Measurements from ENCODE around the gene TBC1D14. TPM values are rescaled to one million over a fixed set of nuclear protein-coding genes. Genes with fewer than 3 reads are reported as not detected.

Gene TBC1D14
- polyA plus RNA-seq, 1 of the 3 experiments (the other 2 are of a cell fraction) = 39.5 TPM

GRCh38 chr4:6999172-7000086 lies 89.8 kb downstream of the TBC1D14 start:
- no peaks in the 10 kb centered on the region for H4K20me1 ChIP-seq (ENCODE audit: insufficient read depth)
- H3K4me3 ChIP-seq (ENCODE audit: low read depth in 2 of 2, low read length in 1 of 2) = no peak overlapping the region
- H3K79me2 ChIP-seq (ENCODE audit: insufficient read depth) = peaks cover 6% of the 10 kb centered on the region; the same call in 1 of the 2 replicates
- TF ChIP-seq TCF12 (IDR thresholded peaks at IDR 0.05) (no peak), POLR2AphosphoS5 (IDR thresholded peaks at IDR 0.05; ENCODE audit: low read depth, low read length) (no peak), MEF2A (IDR thresholded peaks at IDR 0.05; ENCODE audit: borderline replicate concordance, low read depth) (no peak), TAF1 (IDR thresholded peaks at IDR 0.05; ENCODE audit: borderline replicate concordance, low read depth, low read length) (no peak), RXRA (IDR thresholded peaks at IDR 0.05; ENCODE audit: borderline replicate concordance, low read depth) (no peak), GABPA (IDR thresholded peaks at IDR 0.05; ENCODE audit: low read depth) (no peak), JUND (IDR thresholded peaks at IDR 0.05) (no peak)
- H3K9me2 ChIP-seq = no peaks in the 10 kb centered on the region
- H2AFZ ChIP-seq (ENCODE audit: low read depth) = no peak overlapping the region
- no peak overlapping the region for H3K27ac ChIP-seq (ENCODE audit: low read depth in 2 of 2, low read length in 1 of 2)
- H3F3A ChIP-seq (replicated peaks; ENCODE audit: insufficient read depth) = no peaks in the 10 kb centered on the region
- no peaks in the 10 kb centered on the region for H3K4me1 ChIP-seq (ENCODE audit: control insufficient read depth in 1 of 2, insufficient read depth in 2 of 2, low read depth in 1 of 2, low read length in 1 of 2)
- H3K9me3 ChIP-seq = no peaks in the 10 kb centered on the region
- WGBS (ENCODE audit: low lambda C conversion rate) = 96% methylated on average over 11 of the region's 14 CpGs
- POLR2A ChIA-PET = no interaction called here
- DNase-seq = no peak
- no peak overlapping the region for H3K9ac ChIP-seq
- H3K27me3 ChIP-seq (ENCODE audit: insufficient read depth) = no peaks in the 10 kb centered on the region
- peaks cover 9 to 65% of the 10 kb centered on the region in 2 experiments for H3K36me3 ChIP-seq (replicated peaks in 1 of 2; ENCODE audit: control insufficient read depth in 1 of 2, insufficient read depth in 2 of 2, low read length in 1 of 2)
- no peak overlapping the region for H3K4me2 ChIP-seq
- CTCF ChIA-PET = interaction anchor here (1.5 to 2.1 kb wide), 2 partner anchors 9 to 25 kb away, joined by 3 to 5 read pairs; no protein-coding TSS in a partner anchor

- DNase-seq = no peak
- ChIA-PET CTCF (no interaction called here), POLR2A (no interaction called here)
- no peak overlapping the region for H3K9ac ChIP-seq
- no peaks in the 10 kb centered on the region for H3K9me3 ChIP-seq
- H3K36me3 ChIP-seq (replicated peaks in 1 of 2; ENCODE audit: control insufficient read depth in 1 of 2, insufficient read depth in 2 of 2, low read length in 1 of 2) = peaks cover 10 to 61% of the 10 kb centered on the region in 2 experiments
- H4K20me1 ChIP-seq (ENCODE audit: insufficient read depth) = no peaks in the 10 kb centered on the region
- H3K4me1 ChIP-seq (ENCODE audit: control insufficient read depth in 1 of 2, insufficient read depth in 2 of 2, low read depth in 1 of 2, low read length in 1 of 2) = no peaks in the 10 kb centered on the region
- H3K9me2 ChIP-seq = no peaks in the 10 kb centered on the region
- H2AFZ ChIP-seq (ENCODE audit: low read depth) = no peak overlapping the region
- H3K79me2 ChIP-seq (ENCODE audit: insufficient read depth) = peaks cover 3% of the 10 kb centered on the region; the same call in 1 of the 2 replicates
- no peaks in the 10 kb centered on the region for H3K27me3 ChIP-seq (ENCODE audit: insufficient read depth)
- H3K4me2 ChIP-seq = no peak overlapping the region
- TF ChIP-seq RFX5 (IDR thresholded peaks at IDR 0.05; ENCODE audit: low read length) (no peak), FOXJ3 (CRISPR knock-in tag; IDR thresholded peaks at IDR 0.05) (no peak), TAF1 (IDR thresholded peaks at IDR 0.05; ENCODE audit: borderline replicate concordance, low read depth, low read length) (no peak), ZBTB33 (IDR thresholded peaks at IDR 0.05; ENCODE audit: borderline replicate concordance, low read depth) (no peak), JUND (IDR thresholded peaks at IDR 0.05) (no peak), NFIC (IDR thresholded peaks at IDR 0.05; ENCODE audit: borderline replicate concordance) (no peak), USF1 (IDR thresholded peaks at IDR 0.05; ENCODE audit: borderline replicate concordance, low read depth) (no peak), RAD21 (IDR thresholded peaks at IDR 0.05; ENCODE audit: low read length) (no peak), ELF1 (IDR thresholded peaks at IDR 0.05) (no peak), TEAD4 (IDR thresholded peaks at IDR 0.05; ENCODE audit: borderline replicate concordance, insufficient read depth) (no peak), MXI1 (IDR thresholded peaks at IDR 0.05; ENCODE audit: low read depth, low read length) (no peak), RXRA (IDR thresholded peaks at IDR 0.05; ENCODE audit: borderline replicate concordance, low read depth) (no peak), USF2 (IDR thresholded peaks at IDR 0.05; ENCODE audit: borderline replicate concordance, low read depth, low read length) (no peak), EZH2phosphoT487 (IDR thresholded peaks at IDR 0.05; ENCODE audit: borderline replicate concordance, low read depth) (no peak), PBX3 (IDR thresholded peaks at IDR 0.05) (no peak), GABPA (IDR thresholded peaks at IDR 0.05; ENCODE audit: low read depth) (no peak), CHD2 (IDR thresholded peaks at IDR 0.05; ENCODE audit: low read length, partially characterized antibody) (no peak)
- H3K4me3 ChIP-seq (ENCODE audit: low read depth in 2 of 2, low read length in 1 of 2) = no peak overlapping the region
- no peak overlapping the region for H3K27ac ChIP-seq (ENCODE audit: low read depth in 2 of 2, low read length in 1 of 2)
- 95% methylated on average over 18 of the region's 18 CpGs for WGBS (ENCODE audit: low lambda C conversion rate)
- H3F3A ChIP-seq (replicated peaks; ENCODE audit: insufficient read depth) = no peaks in the 10 kb centered on the region
Observed at GRCh38 chr4:7000421-7001176, 91.0 kb downstream of the TBC1D14 start.
